ENCODE data around the gene WWC1.
"Not testable (repeated sequence)": the region's sequence is repeated elsewhere in the genome, so short reads cannot be mapped to it uniquely, and the experiment has no call there.

WWC1 gene

GRCh38 chr5:168275940-168276339 is 15.5 kb upstream of the WWC1 start:
- no peaks in the 10 kb centered on the region for H3K36me3 ChIP-seq (ENCODE audit: control insufficient read depth, insufficient read depth, low read length)
- H3K27me3 ChIP-seq (replicated peaks; ENCODE audit: control insufficient read depth, insufficient read depth, low read length), result no peaks in the 10 kb centered on the region; the same call in 1 of the 2 replicates
- TF ChIP-seq CTCF (IDR thresholded peaks at IDR 0.05; ENCODE audit: insufficient read depth, low read length, poor library complexity, severe bottlenecking), result no peak
- DNase-seq (ENCODE audit: extremely low read depth, insufficient read length), result no peak
- H3K4me3 ChIP-seq (replicated peaks; ENCODE audit: low read depth, low read length), result no peak overlapping the region

GRCh38 chr5:168282120-168282519 is 9.3 kb upstream of the WWC1 start:
- Histone ChIP-seq H3K4me3 (replicated peaks; ENCODE audit: low read depth, low read length) (no peak overlapping the region), H3K36me3 (ENCODE audit: control insufficient read depth, insufficient read depth, low read length) (no peaks in the 10 kb centered on the region), H3K27me3 (replicated peaks; ENCODE audit: control insufficient read depth, insufficient read depth, low read length) (no peaks in the 10 kb centered on the region; the same call in 1 of the 2 replicates)
- TF ChIP-seq CTCF (IDR thresholded peaks at IDR 0.05; ENCODE audit: insufficient read depth, low read length, poor library complexity, severe bottlenecking), result no peak
- no peak for DNase-seq (ENCODE audit: extremely low read depth, insufficient read length)

- TF ChIP-seq CTCF (IDR thresholded peaks at IDR 0.05; ENCODE audit: insufficient read depth, low read length, poor library complexity, severe bottlenecking), result no peak
- DNase-seq (ENCODE audit: extremely low read depth, insufficient read length), result no peak
These were observed 6.6 kb upstream of the WWC1 start for GRCh38 chr5:168284809-168285208.

GRCh38 chr5:168285696-168286095 is 5.7 kb upstream of the WWC1 start:
- Histone ChIP-seq H3K4me3 (replicated peaks; ENCODE audit: low read depth, low read length) (no peak overlapping the region), H3K27me3 (replicated peaks; ENCODE audit: control insufficient read depth, insufficient read depth, low read length) (no peaks in the 10 kb centered on the region), H3K36me3 (ENCODE audit: control insufficient read depth, insufficient read depth, low read length) (no peaks in the 10 kb centered on the region)
- no peak for TF ChIP-seq CTCF (IDR thresholded peaks at IDR 0.05; ENCODE audit: insufficient read depth, low read length, poor library complexity, severe bottlenecking)
- DNase-seq (ENCODE audit: extremely low read depth, insufficient read length), result no peak

More at GRCh38 chr5:168284809-168285208, 6.6 kb upstream of the WWC1 start:
- Histone ChIP-seq H3K27me3 (replicated peaks; ENCODE audit: control insufficient read depth, insufficient read depth, low read length) (no peaks in the 10 kb centered on the region), H3K36me3 (ENCODE audit: control insufficient read depth, insufficient read depth, low read length) (no peaks in the 10 kb centered on the region), H3K4me3 (replicated peaks; ENCODE audit: low read depth, low read length) (no peak overlapping the region)

- peak; percentile 22 for DNase-seq (ENCODE audit: extremely low read depth, insufficient read length)
- no peaks in the 10 kb centered on the region for H3K36me3 ChIP-seq (ENCODE audit: control insufficient read depth, insufficient read depth, low read length)
- H3K4me3 ChIP-seq (replicated peaks; ENCODE audit: low read depth, low read length), result no peak overlapping the region
- no peaks in the 10 kb centered on the region for H3K27me3 ChIP-seq (replicated peaks; ENCODE audit: control insufficient read depth, insufficient read depth, low read length)
- TF ChIP-seq CTCF (IDR thresholded peaks at IDR 0.05; ENCODE audit: insufficient read depth, low read length, poor library complexity, severe bottlenecking), result no peak
These were observed 5.1 kb upstream of the WWC1 start for GRCh38 chr5:168286386-168286785.

- not testable (repeated sequence) for H3K4me3 ChIP-seq (replicated peaks; ENCODE audit: low read depth, low read length); DNase-seq (ENCODE audit: extremely low read depth, insufficient read length); H3K27me3 ChIP-seq (replicated peaks; ENCODE audit: control insufficient read depth, insufficient read depth, low read length); H3K36me3 ChIP-seq (ENCODE audit: control insufficient read depth, insufficient read depth, low read length)
These were observed 4.6 kb upstream of the WWC1 start for GRCh38 chr5:168286863-168287262.

All from GM06990 (cell line).